ENCODE data around the gene H6PD.
A peak's percentile ranks its signal among the peaks of the same experiment; 100 is the strongest.

The H6PD gene

GRCh38 chr1:9300573-9300972 is 66.0 kb downstream of the H6PD start:
- DNase-seq, result no peak

GRCh38 chr1:9302745-9303524 is 68.4 kb downstream of the H6PD start:
- DNase-seq, result no peak

- DNase-seq, result no peak
Measured at GRCh38 chr1:9303916-9304315, 69.3 kb downstream of the H6PD start.

- DNase-seq, result no peak
Measured at GRCh38 chr1:9305216-9305615, 70.6 kb downstream of the H6PD start.

- no peak for DNase-seq
Measured at GRCh38 chr1:9306006-9306405, 71.4 kb downstream of the H6PD start.

- no peak for DNase-seq
Measured at GRCh38 chr1:9307303-9307702, 72.7 kb downstream of the H6PD start.

GRCh38 chr1:9308236-9308785 is 73.7 kb downstream of the H6PD start:
- DNase-seq, result no peak

GRCh38 chr1:9309080-9309479 is 74.5 kb downstream of the H6PD start:
- DNase-seq, result no peak

- DNase-seq, result no peak
Measured at GRCh38 chr1:9309991-9310390, 75.4 kb downstream of the H6PD start.

GRCh38 chr1:9311029-9311428 is 76.5 kb downstream of the H6PD start:
- no peak for DNase-seq

- no peak for DNase-seq
Measured at GRCh38 chr1:9311479-9311878, 76.9 kb downstream of the H6PD start.

- DNase-seq, result no peak
Measured at GRCh38 chr1:9312168-9312720, 77.7 kb downstream of the H6PD start.

- no peak for DNase-seq
Measured at GRCh38 chr1:9313576-9313975, 79.0 kb downstream of the H6PD start.

- no peak for DNase-seq
Measured at GRCh38 chr1:9314111-9314510, 79.5 kb downstream of the H6PD start.

- no peak for DNase-seq
Measured at GRCh38 chr1:9314711-9315379, 80.3 kb downstream of the H6PD start.

GRCh38 chr1:9315411-9316079 is 81.0 kb downstream of the H6PD start:
- DNase-seq, result peak; percentile 73 to 77

- DNase-seq, result peak; percentile 19 to 50
Measured at GRCh38 chr1:9316080-9316444, 81.5 kb downstream of the H6PD start.

- no peak for DNase-seq
Measured at GRCh38 chr1:9316512-9316911, 81.9 kb downstream of the H6PD start.

- DNase-seq, result no peak
Measured at GRCh38 chr1:9317072-9317471, 82.5 kb downstream of the H6PD start.

- peak in 1 of 2 experiments; percentile 22 for DNase-seq
Measured at GRCh38 chr1:9317591-9318417, 83.2 kb downstream of the H6PD start.

- no peak for DNase-seq
Measured at GRCh38 chr1:9319208-9319788, 84.7 kb downstream of the H6PD start.
